ENCODE measurements around the gene SPTLC1.
"Not testable (repeated sequence)": the region's sequence is repeated elsewhere in the genome, so short reads cannot be mapped to it uniquely, and the experiment has no call there.

SPTLC1 gene

GRCh38 chr9:92150501-92151470 lies 35.6 kb upstream of the SPTLC1 start:
- H3K27me3 ChIP-seq (ENCODE audit: insufficient read depth, low read length); H3K4me1 ChIP-seq (ENCODE audit: insufficient read depth, low read length); H3K36me3 ChIP-seq (ENCODE audit: insufficient read depth, low read depth, low read length); H3K4me3 ChIP-seq (ENCODE audit: low read length); H3K9me3 ChIP-seq (ENCODE audit: insufficient read depth, low read depth, low read length); H3K9ac ChIP-seq (ENCODE audit: low read depth, low read length); H3K27ac ChIP-seq (ENCODE audit: low read length): not testable (repeated sequence)

GRCh38 chr9:92147852-92148180 lies 32.6 kb upstream of the SPTLC1 start:
- Histone ChIP-seq H3K4me3 (ENCODE audit: low read length) (no peak overlapping the region), H3K9me3 (ENCODE audit: insufficient read depth, low read depth, low read length) (no peaks in the 10 kb centered on the region), H3K27ac (ENCODE audit: low read length) (no peak overlapping the region), H3K9ac (ENCODE audit: low read depth, low read length) (no peak overlapping the region; the same call in 1 of the 2 replicates), H3K36me3 (ENCODE audit: insufficient read depth, low read depth, low read length) (no peaks in the 10 kb centered on the region), H3K4me1 (ENCODE audit: insufficient read depth, low read length) (peaks cover 10% of the 10 kb centered on the region; the same call in 1 of the 2 replicates), H3K27me3 (ENCODE audit: insufficient read depth, low read length) (peaks cover 10% of the 10 kb centered on the region)

GRCh38 chr9:92147030-92147851 lies 32.0 kb upstream of the SPTLC1 start:
- Histone ChIP-seq H3K4me3 (ENCODE audit: low read length) (peak overlapping the region; percentile 13; the same call in 1 of the 2 replicates), H3K9ac (ENCODE audit: low read depth, low read length) (peak overlapping the region; percentile 54; the same call in 1 of the 2 replicates), H3K4me1 (ENCODE audit: insufficient read depth, low read length) (peaks cover 10% of the 10 kb centered on the region; the same call in 1 of the 2 replicates), H3K36me3 (ENCODE audit: insufficient read depth, low read depth, low read length) (no peaks in the 10 kb centered on the region), H3K27ac (ENCODE audit: low read length) (no peak overlapping the region), H3K9me3 (ENCODE audit: insufficient read depth, low read depth, low read length) (no peaks in the 10 kb centered on the region), H3K27me3 (ENCODE audit: insufficient read depth, low read length) (peaks cover 15% of the 10 kb centered on the region)

GRCh38 chr9:92146610-92147009 lies 31.4 kb upstream of the SPTLC1 start:
- H3K36me3 ChIP-seq (ENCODE audit: insufficient read depth, low read depth, low read length): no peaks in the 10 kb centered on the region
- peaks cover 22% of the 10 kb centered on the region for H3K27me3 ChIP-seq (ENCODE audit: insufficient read depth, low read length)
- H3K4me1 ChIP-seq (ENCODE audit: insufficient read depth, low read length): peaks cover 10% of the 10 kb centered on the region; the same call in 1 of the 2 replicates
- H3K4me3 ChIP-seq (ENCODE audit: low read length): peak overlapping the region; percentile 13; the same call in 1 of the 2 replicates
- H3K9me3 ChIP-seq (ENCODE audit: insufficient read depth, low read depth, low read length): no peaks in the 10 kb centered on the region
- no peak overlapping the region for H3K9ac ChIP-seq (ENCODE audit: low read depth, low read length)
- H3K27ac ChIP-seq (ENCODE audit: low read length): no peak overlapping the region

DNA sequence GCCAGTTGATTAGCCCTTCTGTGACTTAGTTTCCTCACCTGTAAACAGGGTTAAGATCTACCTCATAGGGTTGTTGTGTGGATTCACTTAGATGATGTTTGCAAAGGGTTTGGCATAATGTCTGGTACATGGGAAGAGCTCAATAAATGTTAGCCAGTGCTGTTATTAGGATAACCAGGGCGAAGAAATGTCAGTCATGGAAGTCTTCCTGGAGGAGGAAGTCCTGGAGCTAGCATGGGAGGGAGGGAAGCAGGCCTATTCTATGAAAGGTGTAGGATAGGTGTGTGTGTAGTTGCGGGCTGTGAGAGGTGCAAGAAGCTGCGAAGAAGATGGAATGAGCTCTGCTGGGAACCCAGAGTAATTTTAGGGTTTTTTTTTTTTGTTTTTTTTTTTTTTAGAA lies 30.6 kb upstream of the SPTLC1 start:
- H3K36me3 ChIP-seq (ENCODE audit: insufficient read depth, low read depth, low read length); H3K9ac ChIP-seq (ENCODE audit: low read depth, low read length); H3K9me3 ChIP-seq (ENCODE audit: insufficient read depth, low read depth, low read length); H3K27ac ChIP-seq (ENCODE audit: low read length); H3K4me3 ChIP-seq (ENCODE audit: low read length): not testable (repeated sequence)
- Histone ChIP-seq H3K27me3 (ENCODE audit: insufficient read depth, low read length) (peaks cover 30% of the 10 kb centered on the region), H3K4me1 (ENCODE audit: insufficient read depth, low read length) (peaks cover 10% of the 10 kb centered on the region; the same call in 1 of the 2 replicates)

DNA sequence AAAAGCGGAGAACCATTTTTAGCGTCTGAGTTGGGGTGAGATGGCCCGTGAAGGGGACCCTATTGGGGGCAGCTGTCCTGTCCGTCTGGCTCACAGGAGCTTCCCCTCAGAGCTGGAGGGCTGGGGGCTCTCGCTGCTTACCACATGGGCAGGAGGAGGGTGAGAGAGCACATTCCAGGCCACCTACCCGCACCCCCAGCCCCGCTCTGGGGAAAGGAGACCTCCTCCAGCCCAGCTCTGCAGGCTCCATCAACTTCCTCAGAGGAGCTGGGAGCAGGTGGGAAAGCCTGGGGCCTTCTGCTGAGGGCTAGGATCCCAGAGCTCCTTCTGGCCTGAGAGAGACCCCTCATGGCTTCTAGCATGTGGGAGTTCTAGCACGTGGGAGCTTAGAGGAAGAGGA lies 27.1 kb upstream of the SPTLC1 start:
- Histone ChIP-seq H3K36me3 (ENCODE audit: insufficient read depth, low read depth, low read length) (no peaks in the 10 kb centered on the region), H3K4me1 (ENCODE audit: insufficient read depth, low read length) (peaks cover 11% of the 10 kb centered on the region; the same call in 1 of the 2 replicates), H3K27me3 (ENCODE audit: insufficient read depth, low read length) (peaks cover 35% of the 10 kb centered on the region), H3K9ac (ENCODE audit: low read depth, low read length) (no peak overlapping the region), H3K4me3 (ENCODE audit: low read length) (no peak overlapping the region), H3K9me3 (ENCODE audit: insufficient read depth, low read depth, low read length) (no peaks in the 10 kb centered on the region), H3K27ac (ENCODE audit: low read length) (no peak overlapping the region)

- Histone ChIP-seq H3K36me3 (ENCODE audit: insufficient read depth, low read depth, low read length) (no peaks in the 10 kb centered on the region), H3K4me1 (ENCODE audit: insufficient read depth, low read length) (peaks cover 3% of the 10 kb centered on the region; the same call in 1 of the 2 replicates), H3K4me3 (ENCODE audit: low read length) (peak overlapping the region; percentile 64), H3K27ac (ENCODE audit: low read length) (no peak overlapping the region), H3K9ac (ENCODE audit: low read depth, low read length) (peak overlapping the region; percentile 7; the same call in 1 of the 2 replicates), H3K9me3 (ENCODE audit: insufficient read depth, low read depth, low read length) (no peaks in the 10 kb centered on the region), H3K27me3 (ENCODE audit: insufficient read depth, low read length) (peaks cover 35% of the 10 kb centered on the region)
Observed at GRCh38 chr9:92141144-92142129, 26.2 kb upstream of the SPTLC1 start.

GRCh38 chr9:92140754-92141143 lies 25.5 kb upstream of the SPTLC1 start:
- Histone ChIP-seq H3K27ac (ENCODE audit: low read length) (no peak overlapping the region), H3K4me3 (ENCODE audit: low read length) (peak overlapping the region; percentile 64; the same call in 1 of the 2 replicates), H3K9me3 (ENCODE audit: insufficient read depth, low read depth, low read length) (no peaks in the 10 kb centered on the region), H3K27me3 (ENCODE audit: insufficient read depth, low read length) (peaks cover 35% of the 10 kb centered on the region), H3K4me1 (ENCODE audit: insufficient read depth, low read length) (peaks cover 3% of the 10 kb centered on the region; the same call in 1 of the 2 replicates), H3K9ac (ENCODE audit: low read depth, low read length) (no peak overlapping the region), H3K36me3 (ENCODE audit: insufficient read depth, low read depth, low read length) (no peaks in the 10 kb centered on the region)

DNA sequence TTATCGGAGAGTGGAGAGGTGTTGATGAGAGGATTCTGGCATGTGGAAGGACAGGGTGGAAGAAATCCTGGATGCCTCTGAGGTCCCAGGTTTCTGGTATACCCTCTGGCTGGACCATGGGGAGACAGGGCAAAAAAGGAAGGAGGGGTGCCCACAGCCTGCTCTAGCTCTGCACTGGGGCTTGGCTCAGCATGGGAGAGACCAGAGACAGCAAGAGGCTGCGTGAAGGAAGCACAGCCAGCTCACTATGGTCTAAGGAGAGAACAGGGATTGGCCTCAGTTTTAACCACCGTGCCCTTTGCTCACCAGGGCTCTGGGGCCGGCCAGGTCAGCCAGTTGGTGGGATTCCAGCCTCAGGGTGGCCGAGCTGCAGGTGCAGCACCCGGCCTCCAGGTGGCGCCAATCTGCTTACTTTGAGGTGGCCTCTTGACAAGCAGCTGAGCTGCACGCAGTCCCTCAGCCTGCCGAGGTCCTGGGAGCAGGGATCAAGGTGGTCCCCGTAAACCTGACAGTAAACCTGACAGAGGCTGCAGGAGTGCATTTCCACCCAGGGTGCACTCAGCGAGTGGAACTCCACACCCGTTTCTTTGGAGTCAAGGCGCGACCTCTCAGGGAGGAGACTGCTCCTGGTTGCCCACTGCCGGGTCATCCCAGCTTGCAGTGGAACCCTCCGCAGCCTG lies 25.0 kb upstream of the SPTLC1 start:
- no peak overlapping the region for H3K4me3 ChIP-seq (ENCODE audit: low read length)
- peaks cover 3% of the 10 kb centered on the region; the same call in 1 of the 2 replicates for H3K4me1 ChIP-seq (ENCODE audit: insufficient read depth, low read length)
- no peaks in the 10 kb centered on the region for H3K36me3 ChIP-seq (ENCODE audit: insufficient read depth, low read depth, low read length)
- no peak overlapping the region for H3K9ac ChIP-seq (ENCODE audit: low read depth, low read length)
- no peak overlapping the region for H3K27ac ChIP-seq (ENCODE audit: low read length)
- peaks cover 35% of the 10 kb centered on the region for H3K27me3 ChIP-seq (ENCODE audit: insufficient read depth, low read length)
- H3K9me3 ChIP-seq (ENCODE audit: insufficient read depth, low read depth, low read length): no peaks in the 10 kb centered on the region

DNA sequence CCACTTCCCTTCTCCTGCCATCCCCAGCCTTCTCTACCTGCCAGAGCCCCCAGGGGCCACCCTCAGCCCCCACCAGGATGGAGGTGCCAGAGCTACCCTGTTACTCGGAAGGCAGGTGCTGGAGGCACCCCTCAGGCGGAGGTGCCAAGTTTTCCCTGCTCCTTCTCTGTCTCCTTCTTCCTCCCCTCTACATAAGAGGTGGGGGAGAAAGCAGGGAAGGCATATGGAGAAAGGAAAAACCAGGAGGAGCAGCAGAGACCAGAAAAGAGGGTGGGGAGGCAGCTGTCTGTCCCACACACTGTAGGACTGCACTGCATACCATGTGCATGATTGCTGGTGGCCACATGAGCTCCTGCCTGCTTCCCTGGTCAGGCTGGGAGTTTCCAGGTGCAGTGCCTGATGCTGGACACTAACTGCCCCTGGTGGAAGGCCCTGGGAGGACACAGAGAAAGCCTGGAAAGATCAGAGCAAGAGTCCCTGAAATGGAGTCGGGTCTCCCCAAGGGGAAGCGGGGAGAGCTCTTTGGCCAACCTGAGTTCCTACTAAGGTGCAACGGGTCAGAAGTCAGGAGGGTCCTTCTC lies 23.8 kb upstream of the SPTLC1 start:
- H3K9me3 ChIP-seq (ENCODE audit: insufficient read depth, low read depth, low read length); H3K36me3 ChIP-seq (ENCODE audit: insufficient read depth, low read depth, low read length); H3K9ac ChIP-seq (ENCODE audit: low read depth, low read length); H3K4me1 ChIP-seq (ENCODE audit: insufficient read depth, low read length); H3K4me3 ChIP-seq (ENCODE audit: low read length); H3K27ac ChIP-seq (ENCODE audit: low read length): not testable (repeated sequence)
- peaks cover 35% of the 10 kb centered on the region for H3K27me3 ChIP-seq (ENCODE audit: insufficient read depth, low read length)
